Hepatocyte (in vitro differentiated cells): ENCODE measurements around the gene STOM. TPM values are rescaled to one million over a fixed set of nuclear protein-coding genes. Genes with fewer than 3 reads are reported as not detected.

ENCODE experiments used
- DNase-seq: peaks from one replicate; pipeline ENCODE4 v3.0.0-alpha.2; 2016; ENCODE audit warnings: low spot score
- H2AFZ ChIP-seq: fragments of 200-600 bp; sonication (generic); 2 replicates; pipeline ENCODE4 v1.6.0; 2016; ENCODE audit warnings: antibody characterized with exemption, mild to moderate bottlenecking
- H3K27ac ChIP-seq: fragments of 200-600 bp; sonication (generic); 2 replicates; pipeline ENCODE4 v1.5.1; 2016; ENCODE audit warnings: mild to moderate bottlenecking
- H3K27me3 ChIP-seq: fragments of 200-600 bp; sonication (generic); 2 replicates; pipeline ENCODE4 v1.6.1; 2016
- H3K36me3 ChIP-seq: fragments of 200-600 bp; sonication (generic); replicated peaks from 2 replicates; pipeline ENCODE4 v1.5.1; 2016; ENCODE audit warnings: low read depth; ENCODE audit not compliant: insufficient read depth
- H3K4me1 ChIP-seq: fragments of 200-600 bp; sonication (generic); 2 replicates; pipeline ENCODE4 v1.5.1; 2016; ENCODE audit warnings: mild to moderate bottlenecking, moderate library complexity; ENCODE audit not compliant: insufficient read depth
- H3K4me2 ChIP-seq: fragments of 200-600 bp; sonication (generic); 2 replicates; pipeline ENCODE4 v1.6.0; 2016
- H3K4me3 ChIP-seq: fragments of 200-600 bp; sonication (generic); 2 replicates; pipeline ENCODE4 v1.5.1; 2016; ENCODE audit warnings: mild to moderate bottlenecking
- H3K79me2 ChIP-seq: fragments of 200-600 bp; sonication (generic); 2 replicates; pipeline ENCODE4 v1.6.0; 2017; ENCODE audit warnings: mild to moderate bottlenecking
- H3K9me2 ChIP-seq: fragments of 200-600 bp; sonication (generic); replicated peaks from 2 replicates; pipeline ENCODE4 v1.6.0; 2017; ENCODE audit warnings: mild to moderate bottlenecking; ENCODE audit not compliant: insufficient read depth
- H3K9me3 ChIP-seq: fragments of 200-600 bp; sonication (generic); 2 replicates; pipeline ENCODE4 v1.5.1; 2016; ENCODE audit warnings: low read depth, mild to moderate bottlenecking
- H4K20me1 ChIP-seq: fragments of 200-600 bp; sonication (generic); 2 replicates; pipeline ENCODE4 v1.6.0; 2016; ENCODE audit warnings: mild to moderate bottlenecking; ENCODE audit not compliant: insufficient read depth, poor library complexity, severe bottlenecking
- EZH2 ChIP-seq: fragments of 200-600 bp; sonication (generic); IDR thresholded peaks from 2 replicates; pipeline ENCODE4 v1.6.1; 2016; ENCODE audit warnings: antibody characterized with exemption, mild to moderate bottlenecking, borderline replicate concordance
- EZH2phosphoT487 ChIP-seq: fragments of 200-600 bp; sonication (generic); IDR thresholded peaks from one replicate; pipeline ENCODE4 v1.6.1; 2018; ENCODE audit warnings: antibody characterized with exemption, mild to moderate bottlenecking, low read depth, moderate library complexity; ENCODE audit not compliant: unreplicated experiment, severe bottlenecking
- WGBS: methylation state at CpG from one replicate; pipeline ENCODE4 v1.1.6; 2016; ENCODE audit warnings: low lambda C conversion rate; ENCODE audit errors: missing lambda C conversion rate; 5-methylcytosine and 5-hydroxymethylcytosine counted together
- polyA plus RNA-seq: library from polyadenylated mRNA; unstranded; fragments of >200 nt; fragmentation: Nextera tagmentation; extraction: Ambion mirVana; gene quantifications from 2 replicates; pipeline ENCODE4 v1.2.1, GENCODE V29; 2016
- total RNA-seq: library from RNA; depleted of rRNA; stranded (reverse); fragments of >200 nt; gene quantifications from 2 replicates; pipeline ENCODE4 v1.2.3, GENCODE V29; 2014
- TF ChIP-seq, protein P1 (sequence below): fragments of 200-600 bp; sonication (generic); IDR thresholded peaks from 2 replicates; pipeline ENCODE4 v1.5.1; 2016; ENCODE audit warnings: antibody characterized with exemption, mild to moderate bottlenecking; ENCODE audit not compliant: poor library complexity

Gene STOM
- total and polyA plus RNA-seq, 2 experiments from 2014 or later: 85.5 to 130 TPM

- H2AFZ ChIP-seq: no peak overlapping the region
- peaks cover 4% of the 10 kb centered on the region for H3K79me2 ChIP-seq
- no peaks in the 10 kb centered on the region for H3K27me3 ChIP-seq
- H3K36me3 ChIP-seq: peaks cover 5% of the 10 kb centered on the region
- H4K20me1 ChIP-seq: no peaks in the 10 kb centered on the region
- TF ChIP-seq EZH2 (no peak), EZH2phosphoT487 (no peak)
- TF ChIP-seq, protein P1, sequence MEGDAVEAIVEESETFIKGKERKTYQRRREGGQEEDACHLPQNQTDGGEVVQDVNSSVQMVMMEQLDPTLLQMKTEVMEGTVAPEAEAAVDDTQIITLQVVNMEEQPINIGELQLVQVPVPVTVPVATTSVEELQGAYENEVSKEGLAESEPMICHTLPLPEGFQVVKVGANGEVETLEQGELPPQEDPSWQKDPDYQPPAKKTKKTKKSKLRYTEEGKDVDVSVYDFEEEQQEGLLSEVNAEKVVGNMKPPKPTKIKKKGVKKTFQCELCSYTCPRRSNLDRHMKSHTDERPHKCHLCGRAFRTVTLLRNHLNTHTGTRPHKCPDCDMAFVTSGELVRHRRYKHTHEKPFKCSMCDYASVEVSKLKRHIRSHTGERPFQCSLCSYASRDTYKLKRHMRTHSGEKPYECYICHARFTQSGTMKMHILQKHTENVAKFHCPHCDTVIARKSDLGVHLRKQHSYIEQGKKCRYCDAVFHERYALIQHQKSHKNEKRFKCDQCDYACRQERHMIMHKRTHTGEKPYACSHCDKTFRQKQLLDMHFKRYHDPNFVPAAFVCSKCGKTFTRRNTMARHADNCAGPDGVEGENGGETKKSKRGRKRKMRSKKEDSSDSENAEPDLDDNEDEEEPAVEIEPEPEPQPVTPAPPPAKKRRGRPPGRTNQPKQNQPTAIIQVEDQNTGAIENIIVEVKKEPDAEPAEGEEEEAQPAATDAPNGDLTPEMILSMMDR: no peak
- DNase-seq: no peak
- H3K27ac ChIP-seq: peak overlapping the region; percentile 72
- H3K4me2 ChIP-seq: peak overlapping the region; percentile 18
- WGBS: 50% methylated on average over 4 of the region's 4 CpGs
- H3K4me1 ChIP-seq: peaks cover 15% of the 10 kb centered on the region
- H3K9me3 ChIP-seq: no peaks in the 10 kb centered on the region
- H3K4me3 ChIP-seq: no peak overlapping the region
- H3K9me2 ChIP-seq: no peaks in the 10 kb centered on the region
These were observed 25.9 kb downstream of the STOM start for GRCh38 chr9:121344184-121344583.

DNA sequence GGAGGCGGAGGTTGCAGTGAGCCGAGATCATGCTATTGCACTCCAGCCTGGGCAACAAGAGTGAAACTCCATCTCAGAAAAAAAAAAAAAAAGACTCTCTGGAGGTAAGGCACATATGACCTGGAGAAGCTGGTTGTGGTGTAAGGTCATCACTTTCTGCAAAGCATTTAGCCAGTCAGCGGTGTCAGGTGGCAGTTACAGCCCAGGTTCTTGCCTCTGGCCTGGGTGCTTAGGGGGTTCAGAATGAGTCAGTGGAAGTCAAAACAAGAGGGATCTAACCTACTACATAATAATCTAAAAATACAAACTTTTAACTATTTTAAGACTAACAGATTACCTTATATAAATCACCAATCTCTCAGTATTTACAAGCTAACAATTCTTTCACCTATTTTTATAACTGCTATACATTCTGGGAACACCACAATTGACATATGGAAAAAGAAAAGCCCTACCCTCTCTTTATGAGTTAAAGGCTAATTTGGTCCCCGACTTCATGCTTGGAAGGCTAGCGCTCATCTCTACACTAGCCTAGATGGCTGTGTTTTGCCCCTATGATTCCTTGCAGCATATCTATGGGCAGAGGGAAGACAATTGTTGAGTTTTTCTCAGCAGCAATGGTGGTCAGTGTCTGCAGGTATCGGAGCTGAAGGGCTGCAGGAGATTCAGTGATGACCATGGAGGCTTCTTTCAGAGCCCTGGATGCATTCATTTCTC is 29.2 kb downstream of the STOM start:
- H3K79me2 ChIP-seq: no peaks in the 10 kb centered on the region
- no peak for TF ChIP-seq EZH2phosphoT487
- TF ChIP-seq, protein P1: no peak
- TF ChIP-seq EZH2: no peak
- WGBS: 96% methylated on average over 6 of the region's 6 CpGs

GRCh38 chr9:121339437-121339836 is 30.6 kb downstream of the STOM start:
- no peaks in the 10 kb centered on the region for H4K20me1 ChIP-seq
- no peak overlapping the region for H3K27ac ChIP-seq
- H3K9me2 ChIP-seq: no peaks in the 10 kb centered on the region
- DNase-seq: no peak
- peaks cover 2% of the 10 kb centered on the region for H3K4me1 ChIP-seq
- no peaks in the 10 kb centered on the region for H3K79me2 ChIP-seq
- TF ChIP-seq, protein P1: no peak
- TF ChIP-seq EZH2phosphoT487: no peak
- no peak for TF ChIP-seq EZH2
- H2AFZ ChIP-seq: no peak overlapping the region
- no peak overlapping the region for H3K4me2 ChIP-seq
- 95% methylated on average over 2 of the region's 2 CpGs for WGBS
- no peaks in the 10 kb centered on the region for H3K27me3 ChIP-seq
- peaks cover 5% of the 10 kb centered on the region for H3K36me3 ChIP-seq
- no peaks in the 10 kb centered on the region for H3K9me3 ChIP-seq
- H3K4me3 ChIP-seq: no peak overlapping the region

More for the DNA sequence above, 29.2 kb downstream of the STOM start:
- Histone ChIP-seq H2AFZ (no peak overlapping the region), H4K20me1 (no peaks in the 10 kb centered on the region), H3K27ac (no peak overlapping the region), H3K4me1 (peaks cover 7% of the 10 kb centered on the region), H3K4me2 (no peak overlapping the region), H3K27me3 (no peaks in the 10 kb centered on the region), H3K9me3 (no peaks in the 10 kb centered on the region), H3K36me3 (peaks cover 5% of the 10 kb centered on the region), H3K9me2 (no peaks in the 10 kb centered on the region), H3K4me3 (no peak overlapping the region)
- DNase-seq: no peak
